Left ventricle myocardium inferior (tissue), 1 donor: ENCODE results near the gene CALCR. TPM values are rescaled to one million over a fixed set of nuclear protein-coding genes. Genes with fewer than 3 reads are reported as not detected.

Experiments
- DNase-seq: peaks from one replicate; pipeline ENCODE4 v3.0.0-alpha.2; 2020
- H3K27ac ChIP-seq: fragments of 200-600 bp; replicated peaks from 2 replicates; pipeline ENCODE4 v1.8.0; 2021
- H3K27me3 ChIP-seq: fragments of 200-600 bp; 2 replicates; pipeline ENCODE4 v1.8.0; 2021; ENCODE audit warnings: low read depth
- H3K36me3 ChIP-seq: fragments of 200-600 bp; 2 replicates; pipeline ENCODE4 v1.8.0; 2021
- H3K4me1 ChIP-seq: fragments of 200-600 bp; 2 replicates; pipeline ENCODE4 v1.8.0; 2021
- H3K4me3 ChIP-seq: fragments of 200-600 bp; 2 replicates; pipeline ENCODE4 v1.8.0; 2021; ENCODE audit warnings: mild to moderate bottlenecking, moderate library complexity
- H3K9me3 ChIP-seq: fragments of 200-600 bp; replicated peaks from 2 replicates; pipeline ENCODE4 v1.8.0; 2021
- CTCF ChIP-seq: fragments of 200-600 bp; IDR thresholded peaks from 2 replicates; pipeline ENCODE4 v1.8.0; 2021; ENCODE audit warnings: antibody characterized with exemption, mild to moderate bottlenecking, borderline replicate concordance
- intact Hi-C: fragments of 100-400 bp; cut with micrococcal nuclease; formaldehyde crosslinking; loops from one replicate; pipeline ENCODE4 v1.11.0; 2022
- total RNA-seq: library from RNA; stranded (reverse); fragmentation: NEBNext Ultra II Directional; extraction: Animal tissue kit (Norgen Biotek cat#: 25700); gene quantifications from one replicate; pipeline ENCODE4 v1.2.1, GENCODE V29; 2021
- donor health status: DM: no; HTN: yes; CAD: no; lungs with severe emphysema.

Gene CALCR
- total RNA-seq, 1 donor from 2014 or later: 0.08 TPM

DNA sequence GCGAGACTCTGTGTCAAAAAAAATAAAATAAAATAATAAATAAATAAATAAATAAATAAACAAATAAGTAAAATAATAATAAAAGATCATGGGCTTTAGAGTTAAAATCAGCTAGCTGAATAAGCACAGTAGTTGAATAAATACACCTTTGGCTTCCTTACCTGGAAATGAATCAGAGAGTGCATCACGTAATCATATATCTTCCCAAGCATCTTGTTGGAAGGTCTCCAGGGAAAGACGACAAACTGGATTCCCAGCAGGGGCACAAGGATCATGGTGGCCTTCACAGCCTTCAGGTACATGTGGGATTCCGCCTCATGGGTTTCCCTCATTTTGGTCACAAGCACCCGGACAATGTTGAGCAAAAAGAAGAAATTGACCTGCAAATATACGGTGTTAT lies 138.7 kb downstream of the CALCR start:
- TF ChIP-seq CTCF: no peak
- no peak overlapping the region for H3K27ac ChIP-seq
- intact Hi-C loops: no loop called here
- no peak for DNase-seq
- no peaks in the 10 kb centered on the region for H3K9me3 ChIP-seq
- H3K4me1 ChIP-seq: no peaks in the 10 kb centered on the region
- no peaks in the 10 kb centered on the region for H3K36me3 ChIP-seq
- no peaks in the 10 kb centered on the region for H3K27me3 ChIP-seq
- H3K4me3 ChIP-seq: no peak overlapping the region

- Histone ChIP-seq H3K4me3 (no peak overlapping the region), H3K36me3 (no peaks in the 10 kb centered on the region), H3K27ac (no peak overlapping the region), H3K4me1 (no peaks in the 10 kb centered on the region), H3K9me3 (no peaks in the 10 kb centered on the region), H3K27me3 (no peaks in the 10 kb centered on the region)
- no peak for TF ChIP-seq CTCF
- intact Hi-C loops: no loop called here
- DNase-seq: no peak
These were observed 142.4 kb downstream of the CALCR start for GRCh38 chr7:93432130-93432529.

- Histone ChIP-seq H3K27ac (no peak overlapping the region), H3K36me3 (no peaks in the 10 kb centered on the region), H3K4me3 (no peak overlapping the region), H3K27me3 (no peaks in the 10 kb centered on the region), H3K9me3 (no peaks in the 10 kb centered on the region), H3K4me1 (no peaks in the 10 kb centered on the region)
- no peak for DNase-seq
- TF ChIP-seq CTCF: no peak
- intact Hi-C loops: no loop called here
These were observed 143.5 kb downstream of the CALCR start for GRCh38 chr7:93430917-93431588.

- Histone ChIP-seq H3K27me3 (no peaks in the 10 kb centered on the region), H3K36me3 (no peaks in the 10 kb centered on the region), H3K4me1 (no peaks in the 10 kb centered on the region), H3K27ac (no peak overlapping the region), H3K4me3 (no peak overlapping the region), H3K9me3 (no peaks in the 10 kb centered on the region)
- no peak for TF ChIP-seq CTCF
- no peak for DNase-seq
- intact Hi-C loops: no loop called here
These were observed 145.0 kb downstream of the CALCR start for GRCh38 chr7:93429563-93429962.

GRCh38 chr7:93427107-93427506 lies 147.4 kb downstream of the CALCR start:
- TF ChIP-seq CTCF: no peak
- Histone ChIP-seq H3K27ac (no peak overlapping the region), H3K9me3 (no peaks in the 10 kb centered on the region), H3K27me3 (no peaks in the 10 kb centered on the region), H3K36me3 (no peaks in the 10 kb centered on the region), H3K4me1 (no peaks in the 10 kb centered on the region), H3K4me3 (no peak overlapping the region)
- intact Hi-C loops: no loop called here
- DNase-seq: no peak
